Measurements from ENCODE around the gene CRTC3.
"Not testable (repeated sequence)": the region's sequence is repeated elsewhere in the genome, so short reads cannot be mapped to it uniquely, and the experiment has no call there.

Gene CRTC3

GRCh38 chr15:90623854-90624253 is 94.1 kb downstream of the CRTC3 start:
- no peak for DNase-seq (ENCODE audit: low read depth)

- no peak for DNase-seq (ENCODE audit: low read depth)
Observed at GRCh38 chr15:90624278-90624981, 94.7 kb downstream of the CRTC3 start.

- no peak for DNase-seq (ENCODE audit: low read depth)
Observed at GRCh38 chr15:90625037-90625436, 95.3 kb downstream of the CRTC3 start.

GRCh38 chr15:90629217-90629616 is 99.5 kb downstream of the CRTC3 start:
- DNase-seq (ENCODE audit: low read depth) = no peak

- no peak for DNase-seq (ENCODE audit: low read depth)
Observed at GRCh38 chr15:90633360-90633759, 103.6 kb downstream of the CRTC3 start.

- not testable (repeated sequence) for DNase-seq (ENCODE audit: low read depth)
Observed at GRCh38 chr15:90636993-90637392, 107.3 kb downstream of the CRTC3 start.

- DNase-seq (ENCODE audit: low read depth) = no peak
Observed at GRCh38 chr15:90637693-90638092, 108.0 kb downstream of the CRTC3 start.

- DNase-seq (ENCODE audit: low read depth) = no peak
Observed at GRCh38 chr15:90638201-90638691, 108.5 kb downstream of the CRTC3 start.

GRCh38 chr15:90638963-90639362 is 109.2 kb downstream of the CRTC3 start:
- DNase-seq (ENCODE audit: low read depth) = no peak

GRCh38 chr15:90640862-90641261 is 111.1 kb downstream of the CRTC3 start:
- DNase-seq (ENCODE audit: low read depth) = no peak

- no peak for DNase-seq (ENCODE audit: low read depth)
Observed at GRCh38 chr15:90641581-90642463, 112.1 kb downstream of the CRTC3 start.

- DNase-seq (ENCODE audit: low read depth) = no peak
Observed at GRCh38 chr15:90642464-90643300, 113.0 kb downstream of the CRTC3 start.

- DNase-seq (ENCODE audit: low read depth) = no peak
Observed at GRCh38 chr15:90643301-90643632, 113.5 kb downstream of the CRTC3 start.

GRCh38 chr15:90644526-90644925 is 114.8 kb downstream of the CRTC3 start:
- no peak for DNase-seq (ENCODE audit: low read depth)

- no peak for DNase-seq (ENCODE audit: low read depth)
Observed at GRCh38 chr15:90644952-90645725, 115.4 kb downstream of the CRTC3 start.

- DNase-seq (ENCODE audit: low read depth) = no peak
Observed at GRCh38 chr15:90645873-90646575, 116.3 kb downstream of the CRTC3 start.

- DNase-seq (ENCODE audit: low read depth) = no peak
Observed at GRCh38 chr15:90646662-90647305, 117.1 kb downstream of the CRTC3 start.

- no peak for DNase-seq (ENCODE audit: low read depth)
Observed at GRCh38 chr15:90647326-90647725, 117.6 kb downstream of the CRTC3 start.

- peak; percentile 50 for DNase-seq (ENCODE audit: low read depth)
Observed at GRCh38 chr15:90648137-90649070, 118.7 kb downstream of the CRTC3 start.
